Gastrocnemius medialis (tissue), 4 donors: ENCODE results near the gene PRRG4.

Source experiments
- CTCF ChIP-seq, 5 experiments: fragments of 450-650 bp in 3 of 5; fragments of 200-600 bp in 2 of 5; sonication (generic) in 2 of 5; IDR thresholded peaks in 4 of 5; conservative IDR thresholded peaks in 1 of 5; 1 replicate in 4 of 5; 2 replicates in 1 of 5; pipeline ENCODE4 v1.5.1; 2016 to 2019; ENCODE audit warnings: antibody characterized with exemption in 5 of 5, mild to moderate bottlenecking in 3 of 5, moderate library complexity in 3 of 5
- POLR2A ChIP-seq, 2 donors: fragments of 450-650 bp; IDR thresholded peaks; one replicate each; pipeline ENCODE4 v1.6.1; 2017; ENCODE audit warnings: antibody characterized with exemption in 2 of 2, mild to moderate bottlenecking in 2 of 2, moderate library complexity in 2 of 2

- no peak for TF ChIP-seq CTCF (IDR thresholded peaks at IDR 0.05 in 4 of 5, conservative IDR thresholded peaks at IDR 0.05 in 1 of 5)
- no peak for TF ChIP-seq POLR2A (IDR thresholded peaks at IDR 0.05)
These were observed 44.5 kb upstream of the PRRG4 start for GRCh38 chr11:32785262-32785661.
